Liver (tissue), 9 donors: Measurements from ENCODE around the gene SERPINB1. TPM values are rescaled to one million over a fixed set of nuclear protein-coding genes. Genes with fewer than 3 reads are reported as not detected.

Source experiments
- DNase-seq: peaks from one replicate; pipeline ENCODE4 v3.0.0-alpha.2; 2017; ENCODE audit warnings: low spot score
- H3K27ac ChIP-seq, 2 donors: one replicate each; pipeline ENCODE4 v1.7.0; 2013; ENCODE audit warnings: inconsistent platforms in 2 of 2, low read length in 2 of 2, control low read depth in 1 of 2, low read depth in 1 of 2, mild to moderate bottlenecking in 1 of 2
- H3K27me3 ChIP-seq, 4 donors: one replicate each; pipeline versions ENCODE4 v1.6.1 to v1.7.0; 2013; ENCODE audit warnings: low read length in 3 of 4, inconsistent platforms in 1 of 4, mild to moderate bottlenecking in 1 of 4, moderate library complexity in 1 of 4; ENCODE audit not compliant: control insufficient read depth in 4 of 4, insufficient read depth in 4 of 4
- H3K36me3 ChIP-seq, 4 donors: one replicate each; pipeline versions ENCODE4 v1.6.1 to v1.7.0; 2013; ENCODE audit warnings: low read length in 3 of 4, mild to moderate bottlenecking in 3 of 4, low read depth in 1 of 4, moderate library complexity in 1 of 4; ENCODE audit not compliant: control insufficient read depth in 4 of 4, insufficient read depth in 3 of 4
- H3K4me1 ChIP-seq, 4 donors: one replicate each; pipeline versions ENCODE4 v1.6.1 to v1.7.0; 2013; ENCODE audit warnings: low read length in 3 of 4, mild to moderate bottlenecking in 3 of 4, moderate library complexity in 1 of 4; ENCODE audit not compliant: control insufficient read depth in 4 of 4, insufficient read depth in 4 of 4
- H3K4me3 ChIP-seq, 3 donors: one replicate each; pipeline versions ENCODE4 v1.6.1 to v1.7.0; 2013; ENCODE audit warnings: low read length in 3 of 3, control low read depth in 1 of 3, low read depth in 1 of 3, mild to moderate bottlenecking in 1 of 3
- H3K9ac ChIP-seq, 2 donors: one replicate each; pipeline ENCODE4 v1.7.0; 2013; ENCODE audit warnings: low read length in 2 of 2, mild to moderate bottlenecking in 2 of 2, moderate library complexity in 2 of 2, control low read depth in 1 of 2, low read depth in 1 of 2
- H3K9me3 ChIP-seq, 4 donors: one replicate each; pipeline versions ENCODE4 v1.6.1 to v1.7.0; 2013; ENCODE audit warnings: low read length in 3 of 4; ENCODE audit not compliant: control insufficient read depth in 4 of 4
- ATF3 ChIP-seq: IDR thresholded peaks from 2 replicates; pipeline ENCODE4 v1.6.1; 2016; ENCODE audit warnings: antibody characterized with exemption
- CTCF ChIP-seq: fragments of 150-350 bp; IDR thresholded peaks from 2 replicates; pipeline ENCODE4 v1.5.1; 2017; ENCODE audit warnings: improper control_type of control experiment, low read depth, low read length; ENCODE audit not compliant: missing input control
- EGR1 ChIP-seq, 2 donors: IDR thresholded peaks; 2 replicates each; pipeline ENCODE4 v1.6.1; 2016 to 2018; ENCODE audit warnings: antibody characterized with exemption in 2 of 2, low read depth in 2 of 2
- FOXA1 ChIP-seq: IDR thresholded peaks from 2 replicates; pipeline ENCODE4 v1.6.1; 2016; ENCODE audit warnings: antibody characterized with exemption
- FOXA2 ChIP-seq: IDR thresholded peaks from 2 replicates; pipeline ENCODE4 v1.6.1; 2016; ENCODE audit warnings: antibody characterized with exemption
- HNF4A ChIP-seq, 2 donors: conservative IDR thresholded peaks; 2 replicates each; pipeline ENCODE4 v1.6.1; 2016; ENCODE audit warnings: antibody characterized with exemption in 2 of 2, mild to moderate bottlenecking in 2 of 2
- HNF4G ChIP-seq: IDR thresholded peaks from 2 replicates; pipeline ENCODE4 v1.6.1; 2016; ENCODE audit warnings: antibody characterized with exemption
- JUND ChIP-seq, 2 donors: IDR thresholded peaks; 2 replicates each; pipeline ENCODE4 v1.6.1; 2016; ENCODE audit warnings: antibody characterized with exemption in 2 of 2
- MAX ChIP-seq: IDR thresholded peaks from 2 replicates; pipeline ENCODE4 v1.6.1; 2016; ENCODE audit warnings: antibody characterized with exemption
- NR2F2 ChIP-seq: IDR thresholded peaks from 2 replicates; pipeline ENCODE4 v1.6.1; 2016; ENCODE audit warnings: antibody characterized with exemption
- RAD21 ChIP-seq, 2 donors: IDR thresholded peaks; 2 replicates each; pipeline ENCODE4 v1.6.1; 2016; ENCODE audit warnings: antibody characterized with exemption in 2 of 2, mild to moderate bottlenecking in 2 of 2
- RXRA ChIP-seq, 2 donors: IDR thresholded peaks; 2 replicates each; pipeline ENCODE4 v1.6.1; 2017 to 2018; ENCODE audit warnings: antibody characterized with exemption in 2 of 2, mild to moderate bottlenecking in 1 of 2
- SP1 ChIP-seq: IDR thresholded peaks from 2 replicates; pipeline ENCODE4 v1.6.1; 2018; ENCODE audit warnings: antibody characterized with exemption, mild to moderate bottlenecking
- TAF1 ChIP-seq: conservative IDR thresholded peaks from 2 replicates; pipeline ENCODE4 v1.6.1; 2016; ENCODE audit warnings: antibody characterized with exemption, mild to moderate bottlenecking
- YY1 ChIP-seq: IDR thresholded peaks from 2 replicates; pipeline ENCODE4 v1.6.1; 2016; ENCODE audit warnings: antibody characterized with exemption, mild to moderate bottlenecking
- ZBTB33 ChIP-seq: IDR thresholded peaks from 2 replicates; pipeline ENCODE4 v1.6.1; 2016; ENCODE audit warnings: antibody characterized with exemption
- WGBS: extraction: QIAGEN DNeasy Blood & Tissue Kit; methylation state at CpG from one replicate; pipeline ENCODE4 v1.1.7; 2013; 5-methylcytosine and 5-hydroxymethylcytosine counted together
- polyA plus RNA-seq, 2 donors: library from polyadenylated mRNA; stranded (reverse) in 1 of 2; unstranded in 1 of 2; fragments of 200-250 nt in 1 of 2; fragments of >200 nt in 1 of 2; fragmentation: Nextera tagmentation in 1 of 2; extraction: Ambion mirVana in 1 of 2; gene quantifications; one replicate each; pipeline versions ENCODE4 v1.2.1 to v1.2.3, GENCODE V29; 2013 to 2015
- total RNA-seq, 2 donors: library from RNA; depleted of rRNA; stranded (reverse); fragments of >200 nt; gene quantifications; one replicate each; pipeline ENCODE4 v1.2.3, GENCODE V29; 2014
- TF ChIP-seq, protein P1 (sequence below): IDR thresholded peaks from 2 replicates; pipeline ENCODE4 v1.6.1; 2016; ENCODE audit warnings: antibody characterized with exemption, mild to moderate bottlenecking
- donor health status: healthy.
- donor health status: healthy.
- donor health status: healthy.
- donor health status: healthy.
- donor health status: healthy.

The SERPINB1 gene
- total and polyA plus RNA-seq, 4 donors = 12.5 to 34.3 (median 18.6) TPM

DNA sequence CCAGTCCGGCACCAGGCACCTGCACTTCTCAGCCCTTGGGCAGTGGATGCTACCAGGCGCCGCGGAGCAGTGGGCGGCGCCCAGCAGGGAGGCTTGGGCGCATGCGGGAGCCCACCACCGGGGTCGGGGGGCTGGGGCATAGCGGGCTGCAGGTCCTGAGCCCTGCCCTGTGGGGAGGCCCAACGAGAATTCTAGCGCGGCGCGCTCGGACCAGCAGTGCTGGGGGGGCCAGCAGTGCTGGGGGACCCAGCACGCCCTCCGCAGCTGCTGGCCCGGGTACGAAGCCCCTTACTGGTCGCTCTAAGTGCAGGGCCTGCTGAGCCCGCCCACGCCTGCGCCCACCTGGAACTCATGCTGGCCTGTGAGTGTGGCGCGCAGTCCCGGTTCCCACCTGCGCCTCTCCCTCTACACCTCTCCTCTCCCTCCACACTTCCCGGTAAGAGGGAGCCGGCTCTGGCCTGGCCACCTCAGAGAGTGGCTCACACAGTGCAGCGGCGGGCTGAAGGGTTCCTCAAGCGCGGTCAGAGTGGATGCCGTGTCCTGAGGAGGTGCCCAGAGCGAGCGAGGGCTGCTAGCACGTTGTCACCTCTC, 28.5 kb upstream of the SERPINB1 start:
- Histone ChIP-seq H3K27me3 (no peaks in the 10 kb centered on the region), H3K36me3 (no peaks in the 10 kb centered on the region), H3K4me1 (peaks cover 0 to 4% (median 0%) of the 10 kb centered on the region in 4 donors), H3K27ac (no peak overlapping the region), H3K9me3 (no peaks in the 10 kb centered on the region), H3K9ac (no peak overlapping the region), H3K4me3 (no peak overlapping the region)
- TF ChIP-seq ZBTB33 (no peak), RXRA (IDR thresholded peaks at IDR 0.05) (no peak)
- DNase-seq = no peak
- WGBS = 95% methylated on average over 39 of the region's 39 CpGs

- DNase-seq = no peak
- TF ChIP-seq, protein P1, sequence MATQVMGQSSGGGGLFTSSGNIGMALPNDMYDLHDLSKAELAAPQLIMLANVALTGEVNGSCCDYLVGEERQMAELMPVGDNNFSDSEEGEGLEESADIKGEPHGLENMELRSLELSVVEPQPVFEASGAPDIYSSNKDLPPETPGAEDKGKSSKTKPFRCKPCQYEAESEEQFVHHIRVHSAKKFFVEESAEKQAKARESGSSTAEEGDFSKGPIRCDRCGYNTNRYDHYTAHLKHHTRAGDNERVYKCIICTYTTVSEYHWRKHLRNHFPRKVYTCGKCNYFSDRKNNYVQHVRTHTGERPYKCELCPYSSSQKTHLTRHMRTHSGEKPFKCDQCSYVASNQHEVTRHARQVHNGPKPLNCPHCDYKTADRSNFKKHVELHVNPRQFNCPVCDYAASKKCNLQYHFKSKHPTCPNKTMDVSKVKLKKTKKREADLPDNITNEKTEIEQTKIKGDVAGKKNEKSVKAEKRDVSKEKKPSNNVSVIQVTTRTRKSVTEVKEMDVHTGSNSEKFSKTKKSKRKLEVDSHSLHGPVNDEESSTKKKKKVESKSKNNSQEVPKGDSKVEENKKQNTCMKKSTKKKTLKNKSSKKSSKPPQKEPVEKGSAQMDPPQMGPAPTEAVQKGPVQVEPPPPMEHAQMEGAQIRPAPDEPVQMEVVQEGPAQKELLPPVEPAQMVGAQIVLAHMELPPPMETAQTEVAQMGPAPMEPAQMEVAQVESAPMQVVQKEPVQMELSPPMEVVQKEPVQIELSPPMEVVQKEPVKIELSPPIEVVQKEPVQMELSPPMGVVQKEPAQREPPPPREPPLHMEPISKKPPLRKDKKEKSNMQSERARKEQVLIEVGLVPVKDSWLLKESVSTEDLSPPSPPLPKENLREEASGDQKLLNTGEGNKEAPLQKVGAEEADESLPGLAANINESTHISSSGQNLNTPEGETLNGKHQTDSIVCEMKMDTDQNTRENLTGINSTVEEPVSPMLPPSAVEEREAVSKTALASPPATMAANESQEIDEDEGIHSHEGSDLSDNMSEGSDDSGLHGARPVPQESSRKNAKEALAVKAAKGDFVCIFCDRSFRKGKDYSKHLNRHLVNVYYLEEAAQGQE = no peak
- TF ChIP-seq YY1 (no peak), NR2F2 (no peak), ATF3 (no peak), HNF4G (no peak), MAX (no peak), SP1 (no peak), FOXA1 (no peak), RXRA (IDR thresholded peaks at IDR 0.05) (no peak), RAD21 (IDR thresholded peaks at IDR 0.05) (no peak), EGR1 (IDR thresholded peaks at IDR 0.05; ENCODE audit: low read depth in 2 of 2) (no peak), ZBTB33 (no peak), TAF1 (no peak), JUND (IDR thresholded peaks at IDR 0.05) (no peak), FOXA2 (no peak), HNF4A (conservative IDR thresholded peaks at IDR 0.05) (no peak), CTCF (no peak)
- peaks cover 0 to 4% (median 0%) of the 10 kb centered on the region in 4 donors for H3K4me1 ChIP-seq
- H3K27ac ChIP-seq = no peak overlapping the region
- WGBS = 93% methylated on average over 6 of the region's 6 CpGs
- H3K36me3 ChIP-seq = no peaks in the 10 kb centered on the region
- no peak overlapping the region for H3K9ac ChIP-seq
- H3K27me3 ChIP-seq = no peaks in the 10 kb centered on the region
- H3K9me3 ChIP-seq = no peaks in the 10 kb centered on the region
- no peak overlapping the region for H3K4me3 ChIP-seq
Measured at GRCh38 chr6:2868637-2869036, 27.0 kb upstream of the SERPINB1 start.
